ENCODE results near the gene AGO1.

AGO1 gene

GRCh38 chr1:35860696-35861095 lies 22.3 kb upstream of the AGO1 start:
- TF ChIP-seq CTCF (conservative IDR thresholded peaks at IDR 0.05; ENCODE audit: low read depth, low read length): no peak
- Histone ChIP-seq H3K4me2 (no peak overlapping the region), H3K4me1 (ENCODE audit: low read depth, poor library complexity, severe bottlenecking) (no peaks in the 10 kb centered on the region), H3K79me2 (ENCODE audit: insufficient read depth, low read depth) (no peaks in the 10 kb centered on the region), H3K4me3 (IDR thresholded peaks at IDR 0.05; ENCODE audit: insufficient read depth, low read depth, low read length) (no peak overlapping the region), H3K36me3 (ENCODE audit: insufficient read depth) (no peaks in the 10 kb centered on the region), H3K9ac (no peak overlapping the region), H3K27ac (no peak overlapping the region), H3K27me3 (ENCODE audit: insufficient read depth, low read depth) (no peaks in the 10 kb centered on the region), H2AFZ (ENCODE audit: low read depth) (no peak overlapping the region), H4K20me1 (ENCODE audit: insufficient read depth) (no peaks in the 10 kb centered on the region)

GRCh38 chr1:35863136-35863535 lies 19.9 kb upstream of the AGO1 start:
- TF ChIP-seq CTCF (conservative IDR thresholded peaks at IDR 0.05; ENCODE audit: low read depth, low read length): no peak
- H4K20me1 ChIP-seq (ENCODE audit: insufficient read depth): no peaks in the 10 kb centered on the region
- no peaks in the 10 kb centered on the region for H3K36me3 ChIP-seq (ENCODE audit: insufficient read depth)
- H3K9ac ChIP-seq: no peak overlapping the region
- H3K4me3 ChIP-seq (IDR thresholded peaks at IDR 0.05; ENCODE audit: insufficient read depth, low read depth, low read length): no peak overlapping the region
- H2AFZ ChIP-seq (ENCODE audit: low read depth): no peak overlapping the region
- no peak overlapping the region for H3K27ac ChIP-seq
- no peaks in the 10 kb centered on the region for H3K27me3 ChIP-seq (ENCODE audit: insufficient read depth, low read depth)
- no peak overlapping the region for H3K4me2 ChIP-seq
- no peaks in the 10 kb centered on the region for H3K4me1 ChIP-seq (ENCODE audit: low read depth, poor library complexity, severe bottlenecking)
- no peaks in the 10 kb centered on the region for H3K79me2 ChIP-seq (ENCODE audit: insufficient read depth, low read depth)

GRCh38 chr1:35863881-35864625 lies 19.0 kb upstream of the AGO1 start:
- Histone ChIP-seq H3K27ac (no peak overlapping the region), H4K20me1 (ENCODE audit: insufficient read depth) (no peaks in the 10 kb centered on the region), H3K27me3 (ENCODE audit: insufficient read depth, low read depth) (no peaks in the 10 kb centered on the region), H3K36me3 (ENCODE audit: insufficient read depth) (no peaks in the 10 kb centered on the region), H3K4me3 (IDR thresholded peaks at IDR 0.05; ENCODE audit: insufficient read depth, low read depth, low read length) (no peak overlapping the region), H3K4me2 (no peak overlapping the region), H3K4me1 (ENCODE audit: low read depth, poor library complexity, severe bottlenecking) (no peaks in the 10 kb centered on the region), H3K79me2 (ENCODE audit: insufficient read depth, low read depth) (no peaks in the 10 kb centered on the region), H2AFZ (ENCODE audit: low read depth) (no peak overlapping the region), H3K9ac (no peak overlapping the region)
- TF ChIP-seq CTCF (conservative IDR thresholded peaks at IDR 0.05; ENCODE audit: low read depth, low read length): no peak

GRCh38 chr1:35864813-35865212 lies 18.2 kb upstream of the AGO1 start:
- Histone ChIP-seq H3K36me3 (ENCODE audit: insufficient read depth) (no peaks in the 10 kb centered on the region), H3K4me3 (IDR thresholded peaks at IDR 0.05; ENCODE audit: insufficient read depth, low read depth, low read length) (no peak overlapping the region), H2AFZ (ENCODE audit: low read depth) (no peak overlapping the region), H3K27me3 (ENCODE audit: insufficient read depth, low read depth) (no peaks in the 10 kb centered on the region), H3K4me1 (ENCODE audit: low read depth, poor library complexity, severe bottlenecking) (no peaks in the 10 kb centered on the region), H4K20me1 (ENCODE audit: insufficient read depth) (no peaks in the 10 kb centered on the region), H3K9ac (no peak overlapping the region), H3K79me2 (ENCODE audit: insufficient read depth, low read depth) (no peaks in the 10 kb centered on the region), H3K27ac (no peak overlapping the region), H3K4me2 (no peak overlapping the region)
- no peak for TF ChIP-seq CTCF (conservative IDR thresholded peaks at IDR 0.05; ENCODE audit: low read depth, low read length)
